Stimulated activated naive CD8-positive, alpha-beta T cell treated with anti-CD3 and anti-CD28 coated beads, Interleukin-15, Interleukin-2, amounts not matched to agents 100 U/mL and 50 U/mL, for 24 hours (primary cell): ENCODE measurements around the gene AUP1.
A peak's percentile ranks its signal among the peaks of the same experiment; 100 is the strongest.
"Not testable (repeated sequence)": the region's sequence is repeated elsewhere in the genome, so short reads cannot be mapped to it uniquely, and the experiment has no call there.

Experiments used
- ATAC-seq: fragments of 150-1000 bp; cut with Tn5 transposase; one replicate; pipeline ENCODE4 v1.10.0; 2021
- DNase-seq: peaks from one replicate; pipeline ENCODE4 v3.0.0; 2021

AUP1 gene

GRCh38 chr2:74529357-74530238 lies at the start of gene AUP1, which contains the start of gene HTRA2:
Gene AUP1 (minus strand): TSS chr2:74529706. CDS start chr2:74529629, 77 bp downstream.
Gene HTRA2 (plus strand): TSS chr2:74529933. CDS start chr2:74530007, 74 bp downstream.
- DNase-seq = peak; percentile 93

GRCh38 chr2:74578408-74578807 lies 48.9 kb upstream of the AUP1 start:
- no peak for DNase-seq
- no peak for ATAC-seq

More at GRCh38 chr2:74529357-74530238, at the start of gene AUP1, which contains the start of gene HTRA2:
- peak; percentile 92 for ATAC-seq

GRCh38 chr2:74577448-74577847 lies 47.9 kb upstream of the AUP1 start:
- DNase-seq = no peak
- peak; percentile 20 for ATAC-seq

GRCh38 chr2:74576863-74577229 lies 47.3 kb upstream of the AUP1 start:
- DNase-seq (no peak), ATAC-seq (no peak)

GRCh38 chr2:74576211-74576862 lies 46.8 kb upstream of the AUP1 start:
- ATAC-seq = no peak
- no peak for DNase-seq

- DNase-seq (no peak), ATAC-seq (no peak)
Measured at GRCh38 chr2:74575320-74575719, 45.8 kb upstream of the AUP1 start.

GRCh38 chr2:74573747-74574562 lies 44.4 kb upstream of the AUP1 start:
- no peak for DNase-seq

GRCh38 chr2:74572178-74572925 lies 42.8 kb upstream of the AUP1 start:
- ATAC-seq (no peak), DNase-seq (no peak)

More at GRCh38 chr2:74573747-74574562, 44.4 kb upstream of the AUP1 start:
- peak; percentile 64 for ATAC-seq

- ATAC-seq (peak; percentile 80), DNase-seq (no peak)
Measured at GRCh38 chr2:74571058-74571457, 41.6 kb upstream of the AUP1 start.

- no peak for DNase-seq
- no peak for ATAC-seq
Measured at GRCh38 chr2:74569686-74570085, 40.2 kb upstream of the AUP1 start.

- ATAC-seq (no peak), DNase-seq (no peak)
Measured at GRCh38 chr2:74567881-74568280, 38.4 kb upstream of the AUP1 start.

GRCh38 chr2:74566754-74567085 lies 37.2 kb upstream of the AUP1 start:
- no peak for DNase-seq
- ATAC-seq = peak; percentile 72

GRCh38 chr2:74566076-74566753 lies 36.7 kb upstream of the AUP1 start:
- ATAC-seq (peak; percentile 11), DNase-seq (no peak)

- ATAC-seq (no peak), DNase-seq (no peak)
Measured at GRCh38 chr2:74564222-74564621, 34.7 kb upstream of the AUP1 start.

- no peak for DNase-seq
- no peak for ATAC-seq
Measured at GRCh38 chr2:74562126-74562775, 32.7 kb upstream of the AUP1 start.

GRCh38 chr2:74561022-74561421 lies 31.5 kb upstream of the AUP1 start:
- not testable (repeated sequence) for ATAC-seq, DNase-seq

- DNase-seq = no peak
- ATAC-seq = no peak
Measured at GRCh38 chr2:74560591-74560990, 31.1 kb upstream of the AUP1 start.

GRCh38 chr2:74559912-74560311 lies 30.4 kb upstream of the AUP1 start:
- ATAC-seq = no peak
- no peak for DNase-seq

GRCh38 chr2:74558284-74559230 lies 29.1 kb upstream of the AUP1 start:
- no peak for ATAC-seq
- DNase-seq = no peak
